ENCODE measurements around the gene DHCR24.
"Not testable (repeated sequence)": the region's sequence is repeated elsewhere in the genome, so short reads cannot be mapped to it uniquely, and the experiment has no call there.

GRCh38 chr1:54911076-54911475 lies 24.1 kb upstream of the DHCR24 start:
- TF ChIP-seq POLR2A, CTCF (IDR thresholded peaks at IDR 0.05): not testable (repeated sequence)
